ENCODE data around the gene GRIA4.

GRCh38 chr11:105988197-105988596 lies 378.3 kb downstream of the GRIA4 start:
- TF ChIP-seq CTCF (IDR thresholded peaks at IDR 0.05; ENCODE audit: low read depth, low read length, missing input control) (no peak), FOXA2 (IDR thresholded peaks at IDR 0.05) (no peak), YY1 (IDR thresholded peaks at IDR 0.05) (no peak), REST (IDR thresholded peaks at IDR 0.05) (no peak), MAX (IDR thresholded peaks at IDR 0.05) (no peak), GABPA (IDR thresholded peaks at IDR 0.05 in 1 of 2, conservative IDR thresholded peaks at IDR 0.05 in 1 of 2) (no peak), JUND (IDR thresholded peaks at IDR 0.05) (no peak), RAD21 (IDR thresholded peaks at IDR 0.05) (no peak), TAF1 (conservative IDR thresholded peaks at IDR 0.05) (no peak), RXRA (IDR thresholded peaks at IDR 0.05) (no peak), SP1 (IDR thresholded peaks at IDR 0.05) (no peak), HNF4A (conservative IDR thresholded peaks at IDR 0.05) (no peak), EGR1 (IDR thresholded peaks at IDR 0.05; ENCODE audit: low read depth in 2 of 2) (no peak)

Data from liver (tissue), 3 donors.